Esophagus squamous epithelium (tissue), 4 donors: ENCODE data around the gene TBX5.

Experiments used
- CTCF ChIP-seq, 6 experiments: fragments of 450-650 bp in 4 of 6; fragments of 200-600 bp in 2 of 6; sonication (generic) in 2 of 6; IDR thresholded peaks; one replicate each; pipeline ENCODE4 v1.5.1; 2016 to 2019; ENCODE audit warnings: antibody characterized with exemption in 6 of 6, mild to moderate bottlenecking in 4 of 6, moderate library complexity in 4 of 6
- POLR2A ChIP-seq, 4 donors: fragments of 450-650 bp; IDR thresholded peaks; one replicate each; pipeline ENCODE4 v1.6.1; 2017; ENCODE audit warnings: antibody characterized with exemption in 4 of 4, mild to moderate bottlenecking in 4 of 4, moderate library complexity in 3 of 4

GRCh38 chr12:114445401-114446323 is 39.7 kb upstream of the TBX5 start:
- TF ChIP-seq CTCF (IDR thresholded peaks at IDR 0.05) (no peak), POLR2A (IDR thresholded peaks at IDR 0.05) (no peak)
